Left ventricle myocardium inferior (tissue), 1 donor: ENCODE data around the gene GPLD1. TPM values are rescaled to one million over a fixed set of nuclear protein-coding genes. Genes with fewer than 3 reads are reported as not detected.

Source experiments
- DNase-seq: peaks from one replicate; pipeline ENCODE4 v3.0.0-alpha.2; 2020
- H3K27ac ChIP-seq: fragments of 200-600 bp; replicated peaks from 2 replicates; pipeline ENCODE4 v1.8.0; 2021
- H3K27me3 ChIP-seq: fragments of 200-600 bp; 2 replicates; pipeline ENCODE4 v1.8.0; 2021; ENCODE audit warnings: low read depth
- H3K36me3 ChIP-seq: fragments of 200-600 bp; 2 replicates; pipeline ENCODE4 v1.8.0; 2021
- H3K4me1 ChIP-seq: fragments of 200-600 bp; 2 replicates; pipeline ENCODE4 v1.8.0; 2021
- H3K4me3 ChIP-seq: fragments of 200-600 bp; 2 replicates; pipeline ENCODE4 v1.8.0; 2021; ENCODE audit warnings: mild to moderate bottlenecking, moderate library complexity
- H3K9me3 ChIP-seq: fragments of 200-600 bp; replicated peaks from 2 replicates; pipeline ENCODE4 v1.8.0; 2021
- CTCF ChIP-seq: fragments of 200-600 bp; IDR thresholded peaks from 2 replicates; pipeline ENCODE4 v1.8.0; 2021; ENCODE audit warnings: antibody characterized with exemption, mild to moderate bottlenecking, borderline replicate concordance
- intact Hi-C: fragments of 100-400 bp; cut with micrococcal nuclease; formaldehyde crosslinking; loops from one replicate; pipeline ENCODE4 v1.11.0; 2022
- total RNA-seq: library from RNA; stranded (reverse); fragmentation: NEBNext Ultra II Directional; extraction: Animal tissue kit (Norgen Biotek cat#: 25700); gene quantifications from one replicate; pipeline ENCODE4 v1.2.1, GENCODE V29; 2021
- donor health status: DM: no; HTN: yes; CAD: no; lungs with severe emphysema.

The GPLD1 gene
- total RNA-seq, 1 donor from 2014 or later = 0.71 TPM

DNA sequence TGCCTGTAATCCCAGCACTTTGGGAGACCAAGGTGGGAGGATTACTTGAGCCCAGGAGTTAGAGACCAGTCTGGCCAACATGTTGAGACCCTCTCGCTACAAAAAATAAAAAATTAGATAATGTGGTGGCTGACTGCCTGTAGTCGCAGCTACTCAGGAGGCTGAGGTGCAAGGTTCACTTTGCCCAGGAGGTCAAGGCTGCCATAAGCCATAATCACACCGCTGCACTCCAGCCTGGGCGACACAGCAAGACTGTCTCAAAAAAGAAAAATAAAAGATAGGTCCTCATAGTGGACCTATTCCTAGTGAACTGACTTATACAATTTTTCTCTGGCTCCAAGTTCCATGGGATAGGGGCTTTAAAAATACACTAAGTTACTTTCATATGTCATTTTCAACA lies 44.8 kb downstream of the GPLD1 start:
- Histone ChIP-seq H3K27me3 (no peaks in the 10 kb centered on the region), H3K36me3 (no peaks in the 10 kb centered on the region), H3K9me3 (no peaks in the 10 kb centered on the region), H3K27ac (no peak overlapping the region), H3K4me3 (no peak overlapping the region), H3K4me1 (no peaks in the 10 kb centered on the region)
- TF ChIP-seq CTCF = no peak
- intact Hi-C loops = no loop called here
- no peak for DNase-seq

GRCh38 chr6:24441599-24441904 lies 47.8 kb downstream of the GPLD1 start:
- TF ChIP-seq CTCF = no peak
- Histone ChIP-seq H3K9me3 (no peaks in the 10 kb centered on the region), H3K4me3 (no peak overlapping the region), H3K4me1 (no peaks in the 10 kb centered on the region), H3K27me3 (no peaks in the 10 kb centered on the region), H3K27ac (no peak overlapping the region), H3K36me3 (no peaks in the 10 kb centered on the region)
- DNase-seq = no peak
- intact Hi-C loops = no loop called here

DNA sequence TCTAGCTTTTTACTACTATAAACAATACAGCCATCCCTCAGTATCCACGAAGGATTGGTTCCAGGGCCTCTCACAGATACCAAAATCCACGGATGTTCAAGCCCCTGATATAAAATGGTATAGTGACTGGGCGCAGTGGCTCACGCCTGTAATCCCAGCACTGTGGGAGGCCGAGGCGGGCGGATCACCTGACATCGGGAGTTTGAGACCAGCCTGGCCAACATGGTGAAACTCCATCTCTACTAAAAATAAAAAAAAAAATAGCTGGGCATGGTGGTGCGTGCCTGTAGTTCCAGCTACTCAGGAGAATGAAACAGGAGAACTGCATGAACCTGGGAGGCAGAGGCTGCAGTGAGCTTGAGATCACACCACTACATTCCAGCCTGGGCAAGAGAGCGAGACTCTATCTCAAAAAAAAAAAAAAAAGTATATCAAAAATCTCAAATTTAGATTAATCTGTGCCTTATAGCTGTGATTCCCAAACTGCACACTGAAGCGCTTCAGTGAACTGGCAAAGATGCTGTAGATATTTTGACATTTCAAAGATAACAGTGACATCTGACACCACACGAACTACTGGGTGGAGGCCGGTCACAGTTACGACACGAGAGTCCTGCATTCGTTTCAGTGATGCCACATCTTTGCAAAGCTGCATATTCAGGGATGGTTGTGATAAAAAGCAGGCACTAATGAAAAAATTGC lies 48.3 kb downstream of the GPLD1 start:
- Histone ChIP-seq H3K27ac (no peak overlapping the region), H3K27me3 (no peaks in the 10 kb centered on the region), H3K4me1 (no peaks in the 10 kb centered on the region), H3K4me3 (no peak overlapping the region), H3K9me3 (no peaks in the 10 kb centered on the region), H3K36me3 (no peaks in the 10 kb centered on the region)
- DNase-seq = no peak
- intact Hi-C loops = no loop called here
- no peak for TF ChIP-seq CTCF

GRCh38 chr6:24439858-24440539 lies 49.4 kb downstream of the GPLD1 start:
- Histone ChIP-seq H3K9me3 (no peaks in the 10 kb centered on the region), H3K36me3 (no peaks in the 10 kb centered on the region), H3K4me3 (no peak overlapping the region), H3K4me1 (no peaks in the 10 kb centered on the region), H3K27me3 (no peaks in the 10 kb centered on the region), H3K27ac (no peak overlapping the region)
- intact Hi-C loops = no loop called here
- no peak for DNase-seq
- no peak for TF ChIP-seq CTCF

DNA sequence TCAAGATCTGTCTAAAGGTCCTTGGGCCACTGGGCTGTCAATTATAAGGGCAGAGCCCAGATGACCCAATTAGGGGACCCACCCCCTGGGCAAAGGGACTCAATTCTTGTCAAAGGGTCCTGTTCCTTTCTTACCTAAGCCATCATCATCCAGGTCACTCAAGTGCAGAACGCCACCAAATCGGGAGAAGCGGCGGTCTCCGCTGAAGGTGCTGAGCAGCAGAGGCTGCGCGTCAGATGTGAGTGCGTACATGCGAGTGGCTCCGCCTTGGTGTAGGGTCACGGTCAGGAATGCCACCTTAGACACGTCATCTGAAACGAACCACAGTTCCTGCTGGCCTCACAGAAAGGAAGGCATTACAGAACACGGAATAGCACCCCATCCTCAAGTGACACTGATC lies 52.4 kb downstream of the GPLD1 start:
- no peak for TF ChIP-seq CTCF
- H3K9me3 ChIP-seq = no peaks in the 10 kb centered on the region
- intact Hi-C loops = no loop called here
- no peak overlapping the region for H3K27ac ChIP-seq
- no peaks in the 10 kb centered on the region for H3K27me3 ChIP-seq
- no peaks in the 10 kb centered on the region for H3K36me3 ChIP-seq
- no peaks in the 10 kb centered on the region for H3K4me1 ChIP-seq
- H3K4me3 ChIP-seq = no peak overlapping the region
- no peak for DNase-seq
